Measurements from ENCODE around the gene PDCD1. TPM values are rescaled to one million over a fixed set of nuclear protein-coding genes. Genes with fewer than 3 reads are reported as not detected.

Gene PDCD1
- total and polyA plus RNA-seq, 9 donors, result 0.13 to 0.57 (median 0.27) TPM; not detected in 2

DNA sequence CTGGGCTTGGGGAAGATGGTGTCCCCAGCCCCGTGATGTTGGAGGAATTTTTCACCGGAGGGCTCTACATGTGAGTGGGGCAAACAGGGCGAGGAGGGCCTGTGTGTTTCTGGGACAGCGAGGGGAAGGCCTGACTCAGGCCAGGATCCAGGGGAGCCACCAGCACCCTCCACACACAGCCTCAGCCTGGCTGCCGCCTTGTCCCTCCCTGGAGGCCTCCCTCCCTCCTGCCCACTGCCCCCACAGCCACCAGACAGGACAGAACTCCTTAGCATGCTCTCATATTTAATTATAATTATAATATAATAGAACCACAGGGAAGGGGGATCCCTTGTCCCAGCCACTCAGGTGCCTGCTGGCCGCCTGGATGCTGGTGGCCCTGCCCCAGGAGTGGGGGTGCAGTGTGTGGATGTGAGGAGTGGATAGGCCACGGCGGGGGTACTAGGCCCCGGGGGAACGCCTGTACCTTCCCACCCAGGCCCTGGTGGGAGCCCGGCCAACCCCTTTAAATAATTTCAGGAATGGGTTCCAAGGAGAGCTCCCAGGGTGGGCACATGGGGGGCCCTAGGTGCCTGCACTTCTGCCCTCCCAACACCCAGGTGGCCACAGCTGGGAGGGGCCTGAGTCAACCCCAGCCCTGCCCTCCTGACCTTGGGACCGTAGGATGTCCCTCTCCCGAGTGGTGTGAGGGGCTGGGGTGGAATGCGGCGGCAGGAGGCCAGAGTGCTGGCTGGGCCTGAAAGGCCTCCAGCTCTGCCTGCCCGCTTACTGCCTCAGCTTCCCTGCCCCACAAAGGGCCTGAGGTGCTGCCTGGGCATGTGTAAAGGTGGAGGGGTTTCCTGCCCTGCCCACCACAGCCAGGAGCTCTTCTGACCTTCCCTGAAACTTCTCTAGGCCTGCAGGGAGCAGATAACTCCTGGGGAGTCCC lies 8.8 kb downstream of the PDCD1 start:
- H3K36me3 ChIP-seq, result no peaks in the 10 kb centered on the region
- 84 to 88% (median 85%) methylated on average over 16 of the region's 16 CpGs for WGBS, 3 donors
- no peaks in the 10 kb centered on the region for H3K9me3 ChIP-seq
- intact Hi-C loops (cut with DNase I), result no loop called here
- TF ChIP-seq EP300 (IDR thresholded peaks at IDR 0.05) (no peak), POLR2A (IDR thresholded peaks at IDR 0.05) (no peak)
- TF ChIP-seq, protein P1, sequence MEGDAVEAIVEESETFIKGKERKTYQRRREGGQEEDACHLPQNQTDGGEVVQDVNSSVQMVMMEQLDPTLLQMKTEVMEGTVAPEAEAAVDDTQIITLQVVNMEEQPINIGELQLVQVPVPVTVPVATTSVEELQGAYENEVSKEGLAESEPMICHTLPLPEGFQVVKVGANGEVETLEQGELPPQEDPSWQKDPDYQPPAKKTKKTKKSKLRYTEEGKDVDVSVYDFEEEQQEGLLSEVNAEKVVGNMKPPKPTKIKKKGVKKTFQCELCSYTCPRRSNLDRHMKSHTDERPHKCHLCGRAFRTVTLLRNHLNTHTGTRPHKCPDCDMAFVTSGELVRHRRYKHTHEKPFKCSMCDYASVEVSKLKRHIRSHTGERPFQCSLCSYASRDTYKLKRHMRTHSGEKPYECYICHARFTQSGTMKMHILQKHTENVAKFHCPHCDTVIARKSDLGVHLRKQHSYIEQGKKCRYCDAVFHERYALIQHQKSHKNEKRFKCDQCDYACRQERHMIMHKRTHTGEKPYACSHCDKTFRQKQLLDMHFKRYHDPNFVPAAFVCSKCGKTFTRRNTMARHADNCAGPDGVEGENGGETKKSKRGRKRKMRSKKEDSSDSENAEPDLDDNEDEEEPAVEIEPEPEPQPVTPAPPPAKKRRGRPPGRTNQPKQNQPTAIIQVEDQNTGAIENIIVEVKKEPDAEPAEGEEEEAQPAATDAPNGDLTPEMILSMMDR (IDR thresholded peaks at IDR 0.05), result no peak
- DNase-seq, result no peak
- no peak overlapping the region for H3K27ac ChIP-seq
- H3K4me1 ChIP-seq (ENCODE audit: insufficient read depth), result no peaks in the 10 kb centered on the region
- no peaks in the 10 kb centered on the region for H3K27me3 ChIP-seq
- no peak overlapping the region for H3K4me3 ChIP-seq

- DNase-seq, result peak in 2 of 5 donors; percentile 9 to 26
- no peaks in the 10 kb centered on the region for H3K36me3 ChIP-seq
- no peaks in the 10 kb centered on the region for H3K4me1 ChIP-seq (ENCODE audit: insufficient read depth)
- intact Hi-C loops (cut with DNase I), result no loop called here
- no peak overlapping the region for H3K4me3 ChIP-seq
- H3K9me3 ChIP-seq, result no peaks in the 10 kb centered on the region
- H3K27ac ChIP-seq, result no peak overlapping the region
- H3K27me3 ChIP-seq, result no peaks in the 10 kb centered on the region
- WGBS, 3 donors, result 85 to 89% (median 89%) methylated on average over 38 to 39 of the region's 39 CpGs
- TF ChIP-seq EP300 (IDR thresholded peaks at IDR 0.05) (no peak), POLR2A (IDR thresholded peaks at IDR 0.05) (no peak)
- TF ChIP-seq, protein P1 (IDR thresholded peaks at IDR 0.05), result no peak
Observed at GRCh38 chr2:241848761-241849615, 9.7 kb downstream of the PDCD1 start.

GRCh38 chr2:241846406-241846805 lies 12.3 kb downstream of the PDCD1 start:
- Histone ChIP-seq H3K4me1 (ENCODE audit: insufficient read depth) (peaks cover 2% of the 10 kb centered on the region), H3K27ac (no peak overlapping the region), H3K9me3 (no peaks in the 10 kb centered on the region), H3K4me3 (no peak overlapping the region), H3K27me3 (no peaks in the 10 kb centered on the region), H3K36me3 (no peaks in the 10 kb centered on the region)
- 75 to 84% (median 76%) methylated on average over 22 of the region's 22 CpGs for WGBS, 3 donors
- peak in 1 of 5 donors; percentile 26 for DNase-seq
- intact Hi-C loops (cut with DNase I), result no loop called here
- TF ChIP-seq EP300 (IDR thresholded peaks at IDR 0.05), result no peak
- TF ChIP-seq, protein P1 (IDR thresholded peaks at IDR 0.05), result no peak
- no peak for TF ChIP-seq POLR2A (IDR thresholded peaks at IDR 0.05)

GRCh38 chr2:241844831-241845578 lies 13.7 kb downstream of the PDCD1 start:
- TF ChIP-seq, protein P1 (IDR thresholded peaks at IDR 0.05), result no peak
- TF ChIP-seq EP300 (IDR thresholded peaks at IDR 0.05) (no peak), POLR2A (IDR thresholded peaks at IDR 0.05) (no peak)
- Histone ChIP-seq H3K4me1 (ENCODE audit: insufficient read depth) (peaks cover 2% of the 10 kb centered on the region), H3K9me3 (no peaks in the 10 kb centered on the region), H3K27me3 (no peaks in the 10 kb centered on the region), H3K27ac (no peak overlapping the region), H3K4me3 (peak overlapping the region; percentile 33), H3K36me3 (no peaks in the 10 kb centered on the region)
- DNase-seq, result peak in 2 of 5 donors; percentile 29 to 40
- intact Hi-C loops (cut with DNase I), result no loop called here
- 75 to 87% (median 81%) methylated on average over 33 to 37 of the region's 37 CpGs for WGBS, 3 donors

All from ovary (tissue), 9 donors.